GM23248 (cell line): ENCODE measurements around the gene SNRPA.
"Not testable (repeated sequence)": the region's sequence is repeated elsewhere in the genome, so short reads cannot be mapped to it uniquely, and the experiment has no call there.

ENCODE experiments used
- EZH2 ChIP-seq: fragments of 200-600 bp; sonication (generic); IDR thresholded peaks from 2 replicates; pipeline ENCODE4 v1.6.1; 2018; ENCODE audit warnings: antibody characterized with exemption, mild to moderate bottlenecking; ENCODE audit not compliant: insufficient read depth, poor library complexity, severe bottlenecking
- EZH2phosphoT487 ChIP-seq: fragments of 200-600 bp; sonication (generic); IDR thresholded peaks from 2 replicates; pipeline ENCODE4 v1.6.1; 2018; ENCODE audit warnings: antibody characterized with exemption, moderate library complexity, mild to moderate bottlenecking, low read depth; ENCODE audit not compliant: insufficient read depth

DNA sequence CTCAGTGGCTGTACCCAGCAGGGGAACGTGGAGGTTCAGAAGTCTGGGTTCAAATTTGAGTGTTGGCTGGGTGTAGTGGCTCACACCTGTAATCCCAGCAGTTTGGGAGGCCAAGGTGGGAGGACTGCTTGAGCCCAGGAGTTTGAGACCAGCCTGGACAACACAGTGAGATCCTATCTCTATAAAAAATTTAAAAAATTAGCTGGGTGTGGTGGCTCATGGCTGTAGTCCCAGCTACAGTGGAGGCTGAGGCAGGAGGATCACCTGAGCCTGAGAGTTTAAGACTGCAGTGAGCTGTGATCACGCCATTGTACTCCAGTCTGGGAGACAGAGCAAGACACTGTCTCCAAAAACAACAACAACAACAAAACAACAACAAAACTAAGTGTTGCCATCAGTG, 33.1 kb downstream of the SNRPA start:
- not testable (repeated sequence) for TF ChIP-seq EZH2phosphoT487, EZH2
